T-helper 1 cell treated with Interleukin-12 subunit alpha and Interleukin-12 subunit beta and Interleukin-4 antibody, amounts not matched to agents 30 μg/mL and 1 μg/mL, for 36 hours (primary cell): ENCODE data around the gene USH1G.

Experiments used
- H3K27ac Mint-ChIP-seq: one replicate; pipeline ENCODE4 v1.8.0; 2021; ENCODE audit warnings: mild to moderate bottlenecking, mixed read lengths
- H3K27me3 Mint-ChIP-seq: one replicate; pipeline ENCODE4 v1.8.0; 2021; ENCODE audit warnings: low read depth, mixed read lengths
- H3K36me3 Mint-ChIP-seq: one replicate; pipeline ENCODE4 v1.8.0; 2021; ENCODE audit warnings: low read depth, mixed read lengths
- H3K4me1 Mint-ChIP-seq: one replicate; pipeline ENCODE4 v1.8.0; 2021; ENCODE audit warnings: low read depth, mixed read lengths
- H3K4me3 Mint-ChIP-seq: one replicate; pipeline ENCODE4 v1.8.0; 2021; ENCODE audit warnings: mild to moderate bottlenecking, moderate library complexity, mixed read lengths
- H3K9me3 Mint-ChIP-seq: one replicate; pipeline ENCODE4 v1.8.0; 2021; ENCODE audit warnings: mixed read lengths

Gene USH1G

GRCh38 chr17:74947041-74947754, 24.1 kb upstream of the USH1G start:
- peaks cover 3% of the 10 kb centered on the region for H3K4me1 Mint-ChIP-seq
- no peaks in the 10 kb centered on the region for H3K36me3 Mint-ChIP-seq
- no peak overlapping the region for H3K27ac Mint-ChIP-seq
- peaks cover 11% of the 10 kb centered on the region for H3K27me3 Mint-ChIP-seq
- H3K4me3 Mint-ChIP-seq: no peak overlapping the region
- no peaks in the 10 kb centered on the region for H3K9me3 Mint-ChIP-seq

- Mint-ChIP-seq H3K4me3 (no peak overlapping the region), H3K4me1 (peaks cover 3% of the 10 kb centered on the region), H3K9me3 (no peaks in the 10 kb centered on the region), H3K27me3 (peaks cover 11% of the 10 kb centered on the region), H3K27ac (no peak overlapping the region), H3K36me3 (no peaks in the 10 kb centered on the region)
Observed at GRCh38 chr17:74946641-74947040, 23.6 kb upstream of the USH1G start.

- H3K9me3 Mint-ChIP-seq: no peaks in the 10 kb centered on the region
- H3K4me1 Mint-ChIP-seq: peaks cover 3% of the 10 kb centered on the region
- H3K36me3 Mint-ChIP-seq: no peaks in the 10 kb centered on the region
- H3K27me3 Mint-ChIP-seq: peaks cover 11% of the 10 kb centered on the region
- no peak overlapping the region for H3K27ac Mint-ChIP-seq
- no peak overlapping the region for H3K4me3 Mint-ChIP-seq
Observed at GRCh38 chr17:74945543-74945942, 22.5 kb upstream of the USH1G start.

- peaks cover 17% of the 10 kb centered on the region for H3K27me3 Mint-ChIP-seq
- H3K4me1 Mint-ChIP-seq: peaks cover 3% of the 10 kb centered on the region
- H3K4me3 Mint-ChIP-seq: no peak overlapping the region
- H3K9me3 Mint-ChIP-seq: no peaks in the 10 kb centered on the region
- H3K27ac Mint-ChIP-seq: no peak overlapping the region
- H3K36me3 Mint-ChIP-seq: no peaks in the 10 kb centered on the region
Observed at GRCh38 chr17:74943808-74944522, 20.9 kb upstream of the USH1G start.

DNA sequence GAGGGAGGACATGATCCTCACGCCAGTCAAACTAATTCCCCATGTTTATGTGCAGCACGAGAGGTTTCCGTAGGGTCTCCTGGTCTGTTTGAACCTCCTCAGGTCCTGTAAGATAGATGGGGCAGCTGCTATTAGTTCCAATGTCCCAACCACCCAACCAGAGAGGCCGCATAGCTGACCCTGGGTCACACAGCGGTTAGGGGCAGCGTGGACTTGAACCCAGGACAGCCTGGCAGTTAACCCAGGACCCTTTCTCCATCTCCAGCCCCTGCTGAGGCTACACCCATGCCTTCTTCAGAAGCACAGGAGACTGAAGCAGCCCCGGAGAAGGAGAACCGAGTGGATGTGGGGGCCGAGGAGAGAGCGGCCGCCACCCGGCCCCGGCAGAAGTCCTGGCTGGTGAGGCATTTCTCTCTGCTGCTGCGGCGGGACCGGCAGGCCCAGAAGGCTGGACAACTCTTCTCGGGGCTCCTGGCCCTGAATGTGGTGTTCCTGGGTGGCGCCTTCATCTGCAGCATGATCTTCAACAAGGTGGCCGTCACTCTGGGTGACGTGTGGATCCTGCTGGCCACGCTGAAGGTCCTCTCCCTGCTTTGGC, 18.2 kb upstream of the USH1G start:
- no peaks in the 10 kb centered on the region for H3K36me3 Mint-ChIP-seq
- peaks cover 3% of the 10 kb centered on the region for H3K4me1 Mint-ChIP-seq
- no peak overlapping the region for H3K4me3 Mint-ChIP-seq
- no peak overlapping the region for H3K27ac Mint-ChIP-seq
- peaks cover 43% of the 10 kb centered on the region for H3K27me3 Mint-ChIP-seq
- H3K9me3 Mint-ChIP-seq: no peaks in the 10 kb centered on the region

- Mint-ChIP-seq H3K9me3 (no peaks in the 10 kb centered on the region), H3K36me3 (no peaks in the 10 kb centered on the region), H3K4me3 (no peak overlapping the region), H3K27ac (no peak overlapping the region), H3K27me3 (peaks cover 47% of the 10 kb centered on the region), H3K4me1 (no peaks in the 10 kb centered on the region)
Observed at GRCh38 chr17:74939534-74939933, 16.5 kb upstream of the USH1G start.

- Mint-ChIP-seq H3K27me3 (peaks cover 53% of the 10 kb centered on the region), H3K4me3 (no peak overlapping the region), H3K36me3 (no peaks in the 10 kb centered on the region), H3K9me3 (no peaks in the 10 kb centered on the region), H3K27ac (no peak overlapping the region), H3K4me1 (no peaks in the 10 kb centered on the region)
Observed at GRCh38 chr17:74938194-74938950, 15.3 kb upstream of the USH1G start.

DNA sequence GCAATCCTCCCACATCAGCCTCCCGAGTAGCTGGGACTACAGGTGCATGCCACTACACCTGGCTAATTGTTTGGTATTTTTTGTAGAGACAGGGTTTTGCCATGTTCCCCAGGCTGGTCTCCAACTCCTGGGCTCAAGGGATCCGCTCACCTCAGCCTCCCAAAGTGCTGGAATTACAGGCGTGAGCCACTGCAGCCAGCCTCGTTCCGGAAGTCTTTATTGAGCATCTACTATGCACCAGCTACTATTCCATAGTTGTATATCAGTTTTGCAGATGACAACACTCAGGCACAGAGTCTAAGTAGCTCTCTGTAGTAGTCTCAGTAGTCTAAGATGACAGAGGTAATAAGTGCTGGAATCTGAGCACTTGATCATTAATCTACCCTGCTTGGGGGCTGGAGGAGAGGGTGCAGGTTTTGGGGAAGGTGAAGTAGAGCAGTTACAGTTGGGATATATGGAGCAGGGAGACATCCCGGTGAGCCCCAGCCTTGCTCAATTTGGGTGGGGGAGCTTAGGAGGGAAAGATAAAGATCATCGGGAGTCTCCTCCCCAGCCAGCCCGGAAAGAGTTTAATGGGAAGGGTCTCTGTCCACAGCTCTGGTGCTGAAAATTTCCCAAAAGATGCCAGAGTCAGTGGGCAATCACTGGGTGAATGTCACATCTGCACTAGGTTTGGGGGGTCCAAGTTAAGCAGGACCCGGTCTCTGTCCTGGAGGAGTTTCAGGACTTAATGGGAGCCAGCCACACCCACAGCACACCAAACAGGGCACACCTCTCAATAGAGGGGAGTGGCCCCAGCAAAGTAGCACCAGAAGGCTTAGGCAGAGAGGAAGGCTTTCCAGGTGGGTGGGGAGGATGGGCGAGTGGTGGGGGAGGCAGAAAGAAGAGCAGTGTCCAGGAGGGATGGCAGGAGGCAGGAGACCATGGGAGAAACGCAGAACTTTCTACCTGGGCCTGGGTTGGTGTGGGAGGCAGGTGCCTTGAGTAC, 14.3 kb upstream of the USH1G start:
- no peak overlapping the region for H3K27ac Mint-ChIP-seq
- H3K36me3 Mint-ChIP-seq: no peaks in the 10 kb centered on the region
- H3K4me1 Mint-ChIP-seq: no peaks in the 10 kb centered on the region
- H3K27me3 Mint-ChIP-seq: peaks cover 57% of the 10 kb centered on the region
- H3K9me3 Mint-ChIP-seq: no peaks in the 10 kb centered on the region
- no peak overlapping the region for H3K4me3 Mint-ChIP-seq

GRCh38 chr17:74936470-74936799, 13.4 kb upstream of the USH1G start:
- H3K4me3 Mint-ChIP-seq: no peak overlapping the region
- no peaks in the 10 kb centered on the region for H3K4me1 Mint-ChIP-seq
- no peak overlapping the region for H3K27ac Mint-ChIP-seq

DNA sequence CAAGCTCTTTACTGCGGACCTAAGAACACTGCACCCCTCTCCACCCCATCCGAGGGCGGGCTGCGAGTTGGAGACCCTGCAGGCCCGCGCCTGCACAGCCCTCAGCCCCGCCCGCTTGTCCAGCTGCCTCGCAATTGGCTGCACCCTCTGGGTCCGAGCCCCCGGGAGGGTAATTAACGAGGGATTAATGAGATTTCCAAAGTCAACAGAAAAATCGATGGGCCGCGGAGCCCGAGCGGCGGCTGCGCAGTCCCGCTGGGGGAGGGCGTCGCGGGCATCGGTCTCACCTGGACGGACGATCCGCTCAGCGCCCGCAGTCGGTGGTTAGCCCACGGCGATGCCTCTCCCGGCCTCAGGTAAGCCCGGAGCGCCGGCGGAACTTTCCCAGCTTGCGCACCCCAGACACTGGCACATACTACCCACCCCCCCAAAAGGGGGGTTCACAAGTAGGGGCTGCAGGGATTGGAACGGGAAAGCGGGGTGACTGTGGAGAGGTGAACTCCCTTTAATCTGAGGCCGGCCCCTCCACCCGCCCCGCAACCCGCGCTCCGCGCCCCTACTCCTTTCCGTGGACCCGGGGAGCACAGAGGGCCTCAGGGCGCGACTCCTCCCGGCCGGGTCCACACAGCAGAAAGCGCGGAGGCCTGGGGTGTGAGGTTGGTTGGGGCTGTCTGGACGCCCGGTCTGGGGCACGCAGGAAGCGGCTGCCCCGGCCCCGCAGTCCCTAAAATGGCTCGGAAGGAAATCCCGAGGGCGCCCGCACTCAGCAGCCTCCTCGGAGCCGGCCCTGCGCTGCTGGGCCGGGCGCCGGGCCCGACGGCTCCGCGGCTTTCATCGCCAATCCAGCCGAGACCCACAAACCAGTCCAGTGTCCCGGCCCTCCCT, 12.8 kb upstream of the USH1G start, which contains the start of gene OTOP3:
Gene OTOP3 (plus strand): TSS at position 314 of the 885 bp plus-strand sequence. CDS start 24 bp downstream, at position 338.
- no peaks in the 10 kb centered on the region for H3K36me3 Mint-ChIP-seq
- peaks cover 68% of the 10 kb centered on the region for H3K27me3 Mint-ChIP-seq
- H3K27ac Mint-ChIP-seq: no peak within 1 kb of the TSS
- peaks cover 2% of the 10 kb centered on the region for H3K4me1 Mint-ChIP-seq
- H3K4me3 Mint-ChIP-seq: no peak within 1 kb of the TSS
- no peaks in the 10 kb centered on the region for H3K9me3 Mint-ChIP-seq

More at GRCh38 chr17:74936470-74936799, 13.4 kb upstream of the USH1G start:
- Mint-ChIP-seq H3K27me3 (peaks cover 63% of the 10 kb centered on the region), H3K36me3 (no peaks in the 10 kb centered on the region), H3K9me3 (no peaks in the 10 kb centered on the region)

DNA sequence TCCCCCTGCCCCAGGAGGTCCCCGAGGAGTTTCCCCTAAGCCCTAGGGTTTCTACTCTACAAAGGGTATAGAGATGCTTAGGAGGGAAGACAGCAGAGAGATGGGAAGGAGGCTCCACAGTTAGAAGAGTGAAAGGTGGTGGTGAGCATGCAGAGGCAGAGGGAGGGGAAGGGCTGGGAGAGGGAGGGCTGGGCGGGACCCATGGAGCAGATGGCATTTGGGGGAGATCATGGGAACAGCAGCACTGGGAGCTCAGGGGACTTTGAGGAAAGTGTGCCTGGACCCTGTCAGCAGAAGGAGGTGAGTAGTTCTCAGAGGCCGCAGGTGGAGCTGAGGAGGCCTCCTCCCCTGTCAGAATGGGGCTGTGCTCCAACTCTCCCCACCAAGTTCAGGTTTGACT, 12.0 kb upstream of the USH1G start:
- H3K9me3 Mint-ChIP-seq: no peaks in the 10 kb centered on the region
- peaks cover 68% of the 10 kb centered on the region for H3K27me3 Mint-ChIP-seq
- no peak overlapping the region for H3K27ac Mint-ChIP-seq
- H3K36me3 Mint-ChIP-seq: no peaks in the 10 kb centered on the region
- no peak overlapping the region for H3K4me3 Mint-ChIP-seq
- H3K4me1 Mint-ChIP-seq: peaks cover 2% of the 10 kb centered on the region

DNA sequence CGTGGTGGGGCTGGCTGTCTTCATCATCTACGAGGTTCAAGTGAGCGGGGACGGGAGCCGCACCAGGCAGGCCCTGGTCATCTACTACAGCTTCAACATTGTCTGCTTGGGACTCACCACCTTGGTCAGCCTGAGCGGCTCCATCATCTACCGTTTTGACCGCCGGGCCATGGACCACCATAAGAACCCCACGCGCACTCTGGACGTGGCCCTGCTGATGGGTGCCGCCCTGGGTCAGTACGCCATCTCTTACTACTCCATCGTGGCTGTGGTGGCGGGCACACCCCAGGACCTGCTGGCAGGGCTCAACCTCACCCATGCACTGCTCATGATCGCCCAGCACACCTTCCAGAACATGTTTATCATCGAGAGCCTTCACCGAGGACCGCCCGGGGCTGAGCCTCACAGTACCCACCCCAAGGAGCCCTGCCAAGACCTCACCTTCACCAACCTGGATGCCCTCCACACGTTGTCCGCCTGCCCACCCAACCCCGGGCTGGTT, 7.5 kb upstream of the USH1G start:
- H3K27ac Mint-ChIP-seq: no peak overlapping the region
- peaks cover 69% of the 10 kb centered on the region for H3K27me3 Mint-ChIP-seq
- H3K36me3 Mint-ChIP-seq: no peaks in the 10 kb centered on the region
- H3K4me3 Mint-ChIP-seq: no peak overlapping the region
- H3K4me1 Mint-ChIP-seq: peaks cover 2% of the 10 kb centered on the region
- no peaks in the 10 kb centered on the region for H3K9me3 Mint-ChIP-seq

DNA sequence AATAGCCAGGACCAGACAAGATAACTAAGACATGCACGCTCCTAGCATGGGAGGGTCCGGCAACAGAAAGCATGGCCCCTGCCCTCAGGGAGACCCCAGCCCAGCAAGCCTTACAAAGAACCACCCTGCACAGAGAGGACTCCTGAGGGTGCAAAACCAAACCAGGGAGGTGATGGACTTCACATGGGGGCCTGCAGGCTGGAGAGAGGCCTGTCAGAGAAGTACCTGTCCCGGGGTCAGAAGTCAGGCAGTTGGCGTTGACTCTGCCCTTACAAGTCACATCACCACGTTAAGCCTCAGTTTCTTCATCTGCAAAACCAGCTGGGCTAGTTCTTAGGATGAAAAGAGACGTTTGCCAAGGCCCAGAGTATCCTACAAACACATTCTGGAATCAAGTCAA, 5.7 kb upstream of the USH1G start:
- no peak overlapping the region for H3K4me3 Mint-ChIP-seq
- no peak overlapping the region for H3K27ac Mint-ChIP-seq
- peaks cover 2% of the 10 kb centered on the region for H3K4me1 Mint-ChIP-seq
- peaks cover 74% of the 10 kb centered on the region for H3K27me3 Mint-ChIP-seq
- H3K36me3 Mint-ChIP-seq: no peaks in the 10 kb centered on the region
- no peaks in the 10 kb centered on the region for H3K9me3 Mint-ChIP-seq
